ENCODE results near the gene GABRD.

GABRD gene

GRCh38 chr1:2072891-2073290, 53.7 kb downstream of the GABRD start:
- no peak for DNase-seq (ENCODE audit: low read depth in 1 of 2, low spot score in 1 of 2)

- DNase-seq (ENCODE audit: low read depth in 1 of 2, low spot score in 1 of 2): no peak
These were observed 54.5 kb downstream of the GABRD start for GRCh38 chr1:2073382-2074230.

GRCh38 chr1:2074396-2074795, 55.3 kb downstream of the GABRD start:
- no peak for DNase-seq (ENCODE audit: low read depth in 1 of 2, low spot score in 1 of 2)

GRCh38 chr1:2074944-2075740, 56.0 kb downstream of the GABRD start:
- DNase-seq (ENCODE audit: low read depth in 1 of 2, low spot score in 1 of 2): no peak

- no peak for DNase-seq (ENCODE audit: low read depth in 1 of 2, low spot score in 1 of 2)
These were observed 57.7 kb downstream of the GABRD start for GRCh38 chr1:2076826-2077225.

GRCh38 chr1:2078170-2078569, 59.0 kb downstream of the GABRD start:
- no peak for DNase-seq (ENCODE audit: low read depth in 1 of 2, low spot score in 1 of 2)

- no peak for DNase-seq (ENCODE audit: low read depth in 1 of 2, low spot score in 1 of 2)
These were observed 60.4 kb downstream of the GABRD start for GRCh38 chr1:2079396-2080085.

- no peak for DNase-seq (ENCODE audit: low read depth in 1 of 2, low spot score in 1 of 2)
These were observed 61.0 kb downstream of the GABRD start for GRCh38 chr1:2080140-2080539.
